GF-D8 (cell line): ENCODE results near the gene TNF.

Experiments
- DNase-seq: peaks from one replicate; lab custom pipeline; 2025; lab: John Stamatoyannopoulos, UW

The TNF gene

GRCh38 chr6:31544676-31545075, 30.7 kb upstream of the TNF start:
- DNase-seq = no peak

- DNase-seq = no peak
Measured at GRCh38 chr6:31545291-31545690, 30.1 kb upstream of the TNF start.

- DNase-seq = peak; percentile 45
Measured at GRCh38 chr6:31546339-31546957, 28.9 kb upstream of the TNF start, which contains the start of gene ATP6V1G2. ATP6V1G2 (minus strand) TSS chr6:31546608; CDS start chr6:31546559, 49 bp downstream.

- DNase-seq = peak; percentile 97
Measured at GRCh38 chr6:31546958-31547726, 28.2 kb upstream of the TNF start, which contains the start of gene NFKBIL1. NFKBIL1 (plus strand) TSS chr6:31547608; CDS start chr6:31547695, 87 bp downstream.

GRCh38 chr6:31547727-31548543, 27.4 kb upstream of the TNF start:
- no peak for DNase-seq

- DNase-seq = no peak
Measured at GRCh38 chr6:31548544-31548873, 26.9 kb upstream of the TNF start.

- DNase-seq = peak; percentile 67
Measured at GRCh38 chr6:31551371-31551770, 24.0 kb upstream of the TNF start.

- no peak for DNase-seq
Measured at GRCh38 chr6:31556307-31556706, 19.1 kb upstream of the TNF start.

- DNase-seq = no peak
Measured at GRCh38 chr6:31557443-31558317, 17.7 kb upstream of the TNF start.

GRCh38 chr6:31558318-31558625, 17.1 kb upstream of the TNF start:
- no peak for DNase-seq

- peak; percentile 95 for DNase-seq
Measured at GRCh38 chr6:31558631-31559500, 16.5 kb upstream of the TNF start.

- no peak for DNase-seq
Measured at GRCh38 chr6:31559606-31559957, 15.8 kb upstream of the TNF start.

GRCh38 chr6:31559958-31560696, 15.2 kb upstream of the TNF start:
- DNase-seq = peak; percentile 90

- no peak for DNase-seq
Measured at GRCh38 chr6:31560697-31561058, 14.7 kb upstream of the TNF start.

- DNase-seq = no peak
Measured at GRCh38 chr6:31567531-31568370, 7.6 kb upstream of the TNF start.

- no peak for DNase-seq
Measured at GRCh38 chr6:31568537-31568961, 6.8 kb upstream of the TNF start.

GRCh38 chr6:31569861-31570536, 5.4 kb upstream of the TNF start:
- no peak for DNase-seq

GRCh38 chr6:31572041-31572911, 3.1 kb upstream of the TNF start, which contains the start of gene LTA:
LTA (plus strand) TSS chr6:31572289; CDS start chr6:31572743, 454 bp downstream.
- DNase-seq = no peak
